Measurements from ENCODE around the gene VTI1A.
"Not testable (repeated sequence)": the region's sequence is repeated elsewhere in the genome, so short reads cannot be mapped to it uniquely, and the experiment has no call there.

Gene VTI1A

GRCh38 chr10:112507988-112508387 is 61.0 kb downstream of the VTI1A start:
- DNase-seq = no peak

- no peak for DNase-seq
Observed at GRCh38 chr10:112509558-112510291, 62.7 kb downstream of the VTI1A start.

- no peak for DNase-seq
Observed at GRCh38 chr10:112510384-112510783, 63.4 kb downstream of the VTI1A start.

- no peak for DNase-seq
Observed at GRCh38 chr10:112512294-112512693, 65.3 kb downstream of the VTI1A start.

GRCh38 chr10:112515126-112515525 is 68.1 kb downstream of the VTI1A start:
- DNase-seq = no peak

GRCh38 chr10:112515852-112516251 is 68.8 kb downstream of the VTI1A start:
- DNase-seq = no peak

GRCh38 chr10:112517451-112517862 is 70.4 kb downstream of the VTI1A start:
- no peak for DNase-seq

GRCh38 chr10:112519133-112519761 is 72.2 kb downstream of the VTI1A start:
- DNase-seq = no peak

GRCh38 chr10:112520914-112521313 is 73.9 kb downstream of the VTI1A start:
- no peak for DNase-seq

- DNase-seq = no peak
Observed at GRCh38 chr10:112524641-112525040, 77.6 kb downstream of the VTI1A start.

- DNase-seq = no peak
Observed at GRCh38 chr10:112525200-112525599, 78.2 kb downstream of the VTI1A start.

GRCh38 chr10:112526139-112526538 is 79.1 kb downstream of the VTI1A start:
- DNase-seq = no peak

GRCh38 chr10:112526906-112527305 is 79.9 kb downstream of the VTI1A start:
- no peak for DNase-seq

GRCh38 chr10:112528235-112528634 is 81.2 kb downstream of the VTI1A start:
- no peak for DNase-seq

- no peak for DNase-seq
Observed at GRCh38 chr10:112531421-112531820, 84.4 kb downstream of the VTI1A start.

- no peak for DNase-seq
Observed at GRCh38 chr10:112532189-112532588, 85.2 kb downstream of the VTI1A start.

GRCh38 chr10:112532956-112533355 is 85.9 kb downstream of the VTI1A start:
- no peak for DNase-seq

GRCh38 chr10:112533916-112534315 is 86.9 kb downstream of the VTI1A start:
- DNase-seq = no peak

GRCh38 chr10:112535531-112535951 is 88.5 kb downstream of the VTI1A start:
- DNase-seq = no peak

GRCh38 chr10:112536663-112537062 is 89.6 kb downstream of the VTI1A start:
- no peak for DNase-seq

GRCh38 chr10:112538168-112538567 is 91.2 kb downstream of the VTI1A start:
- no peak for DNase-seq

GRCh38 chr10:112539340-112539739 is 92.3 kb downstream of the VTI1A start:
- no peak for DNase-seq

GRCh38 chr10:112542823-112543222 is 95.8 kb downstream of the VTI1A start:
- DNase-seq = not testable (repeated sequence)

GRCh38 chr10:112546474-112546873 is 99.5 kb downstream of the VTI1A start:
- no peak for DNase-seq
